HT1080 (cell line): Measurements from ENCODE around the gene ZBTB45. TPM values are rescaled to one million over a fixed set of nuclear protein-coding genes. Genes with fewer than 3 reads are reported as not detected.
"Not testable (repeated sequence)": the region's sequence is repeated elsewhere in the genome, so short reads cannot be mapped to it uniquely, and the experiment has no call there.

Experiments used
- DNase-seq: peaks from one replicate; pipeline ENCODE4 v3.0.0-alpha.2; 2015; ENCODE audit warnings: low read depth
- total RNA-seq: library from RNA; depleted of rRNA; stranded (reverse); fragments of >200 nt; shearing (Covaris generic); gene quantifications from 2 replicates; pipeline ENCODE4 v1.2.3, GENCODE V29; 2014

The ZBTB45 gene
- total RNA-seq, 1 experiment from 2014 or later, result 12.5 TPM

- DNase-seq, result not testable (repeated sequence)
Observed at GRCh38 chr19:58542641-58543372, 23.2 kb upstream of the ZBTB45 start.

DNA sequence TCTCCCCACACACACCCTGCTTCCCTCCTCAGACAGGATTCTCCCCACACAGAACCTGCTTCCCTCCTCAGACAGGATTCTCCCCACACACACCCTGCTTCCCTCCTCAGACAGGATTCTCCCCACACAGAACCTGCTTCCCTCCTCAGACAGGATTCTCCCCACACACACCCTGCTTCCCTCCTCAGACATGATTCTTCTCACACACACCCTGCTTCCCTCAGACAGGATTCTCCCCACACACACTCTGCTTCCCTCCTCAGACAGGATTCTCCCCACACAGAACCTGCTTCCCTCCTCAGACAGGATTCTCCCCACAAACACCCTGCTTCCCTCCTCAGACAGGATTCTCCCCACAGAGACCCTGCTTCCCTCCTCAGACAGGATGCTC is 19.6 kb upstream of the ZBTB45 start:
- DNase-seq, result not testable (repeated sequence)

DNA sequence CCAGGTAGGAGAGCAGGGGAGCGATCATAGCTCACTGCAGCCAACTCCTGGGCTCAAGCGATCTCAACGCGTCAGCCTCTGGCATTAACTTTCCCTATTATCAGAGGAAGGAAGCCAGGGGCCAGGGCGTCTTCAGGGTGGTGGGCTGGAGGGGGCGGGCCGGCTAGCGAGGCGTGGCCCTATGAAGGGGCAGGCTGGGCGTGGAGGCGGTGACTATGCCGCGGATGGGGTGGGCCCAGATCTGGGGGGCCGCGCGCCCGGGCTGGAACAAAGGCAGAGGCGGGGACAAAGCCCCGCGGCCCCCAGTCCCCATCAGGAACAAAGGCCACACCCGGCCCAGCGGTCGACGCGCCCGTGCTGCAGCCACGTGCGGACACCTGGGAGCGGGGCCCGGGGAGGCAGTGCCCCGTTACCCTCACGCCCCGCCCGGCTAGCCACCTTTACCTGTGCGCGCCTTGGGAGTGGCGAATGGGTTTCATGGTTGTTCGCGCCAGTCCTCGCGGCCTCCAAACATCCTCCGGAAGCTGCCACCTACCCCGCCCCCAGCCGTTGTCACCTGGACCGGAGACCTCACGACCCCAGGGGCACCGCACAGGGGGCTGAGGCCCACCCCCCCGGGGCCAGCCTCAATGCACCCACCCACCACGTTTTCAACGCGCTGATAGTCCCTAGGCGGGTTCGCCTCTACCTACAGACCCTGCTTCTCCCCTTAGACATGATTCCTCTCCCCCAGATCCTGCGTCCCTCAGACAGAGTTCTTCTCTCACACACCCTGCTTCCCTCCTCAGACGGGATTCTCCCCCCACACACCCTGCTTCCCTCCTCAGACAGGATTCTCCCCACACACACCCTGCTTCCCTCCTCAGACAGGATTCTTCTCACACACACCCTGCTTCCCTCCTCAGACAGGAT is 18.9 kb upstream of the ZBTB45 start:
- DNase-seq, result no peak

DNA sequence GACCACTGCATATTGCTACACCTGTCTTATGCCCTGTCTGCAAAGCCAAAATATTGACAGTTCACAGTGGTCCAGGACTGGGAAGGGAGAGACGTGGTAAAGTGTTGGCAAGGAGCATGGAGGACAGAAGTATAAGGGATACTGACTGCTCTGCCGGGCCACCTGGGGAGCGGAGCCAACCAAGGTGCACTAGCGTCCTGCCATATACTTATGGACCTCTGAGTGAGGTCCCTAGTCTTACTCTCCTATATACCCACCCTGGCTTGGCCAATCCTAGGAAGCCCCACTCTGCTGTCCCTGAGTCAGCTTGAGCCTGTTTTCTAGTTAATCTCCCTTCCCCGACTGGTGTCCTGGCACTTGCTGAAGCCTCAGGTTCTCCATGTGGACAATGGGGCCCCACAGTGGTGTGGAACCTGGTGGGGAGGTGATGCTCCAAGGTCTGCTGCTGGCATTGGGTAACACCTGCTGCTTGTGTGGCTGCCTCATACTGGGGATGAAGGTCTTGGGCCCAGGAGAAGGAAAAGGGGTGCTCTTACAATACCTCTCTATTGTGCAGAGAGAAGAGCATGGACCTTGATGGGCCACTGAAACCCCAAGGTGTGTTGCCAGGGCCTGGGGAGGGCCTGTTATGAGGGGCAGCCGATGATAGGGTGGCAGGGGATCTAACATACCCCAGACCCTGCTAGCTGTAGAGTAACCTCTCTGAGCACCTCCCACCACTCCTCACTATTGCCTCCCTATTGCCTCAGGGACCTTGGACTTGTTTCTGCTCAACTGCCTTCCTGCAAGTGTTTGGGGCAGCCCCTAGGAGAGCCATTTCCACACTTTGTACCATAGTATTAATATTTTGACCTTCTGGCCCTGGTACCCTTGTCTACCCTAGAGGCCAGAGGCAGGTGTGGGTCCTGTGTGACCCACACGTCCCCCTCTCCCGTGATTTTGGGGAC is 17.5 kb upstream of the ZBTB45 start:
- no peak for DNase-seq

- DNase-seq, result no peak
Observed at GRCh38 chr19:58535857-58536256, 16.2 kb upstream of the ZBTB45 start.

GRCh38 chr19:58531034-58531840 is 11.6 kb upstream of the ZBTB45 start:
- no peak for DNase-seq

GRCh38 chr19:58529405-58529804 is 9.8 kb upstream of the ZBTB45 start:
- DNase-seq, result no peak

GRCh38 chr19:58522709-58523108 is 3.1 kb upstream of the ZBTB45 start:
- no peak for DNase-seq

GRCh38 chr19:58521651-58522050 is 2.0 kb upstream of the ZBTB45 start:
- no peak for DNase-seq

- DNase-seq, result no peak
Observed at GRCh38 chr19:58520257-58520599, 618 bp upstream of the ZBTB45 start.

GRCh38 chr19:58519087-58519354 is 589 bp downstream of the ZBTB45 start:
- DNase-seq, result peak; percentile 64

GRCh38 chr19:58518256-58519086 is 1.1 kb downstream of the ZBTB45 start:
- no peak for DNase-seq

DNA sequence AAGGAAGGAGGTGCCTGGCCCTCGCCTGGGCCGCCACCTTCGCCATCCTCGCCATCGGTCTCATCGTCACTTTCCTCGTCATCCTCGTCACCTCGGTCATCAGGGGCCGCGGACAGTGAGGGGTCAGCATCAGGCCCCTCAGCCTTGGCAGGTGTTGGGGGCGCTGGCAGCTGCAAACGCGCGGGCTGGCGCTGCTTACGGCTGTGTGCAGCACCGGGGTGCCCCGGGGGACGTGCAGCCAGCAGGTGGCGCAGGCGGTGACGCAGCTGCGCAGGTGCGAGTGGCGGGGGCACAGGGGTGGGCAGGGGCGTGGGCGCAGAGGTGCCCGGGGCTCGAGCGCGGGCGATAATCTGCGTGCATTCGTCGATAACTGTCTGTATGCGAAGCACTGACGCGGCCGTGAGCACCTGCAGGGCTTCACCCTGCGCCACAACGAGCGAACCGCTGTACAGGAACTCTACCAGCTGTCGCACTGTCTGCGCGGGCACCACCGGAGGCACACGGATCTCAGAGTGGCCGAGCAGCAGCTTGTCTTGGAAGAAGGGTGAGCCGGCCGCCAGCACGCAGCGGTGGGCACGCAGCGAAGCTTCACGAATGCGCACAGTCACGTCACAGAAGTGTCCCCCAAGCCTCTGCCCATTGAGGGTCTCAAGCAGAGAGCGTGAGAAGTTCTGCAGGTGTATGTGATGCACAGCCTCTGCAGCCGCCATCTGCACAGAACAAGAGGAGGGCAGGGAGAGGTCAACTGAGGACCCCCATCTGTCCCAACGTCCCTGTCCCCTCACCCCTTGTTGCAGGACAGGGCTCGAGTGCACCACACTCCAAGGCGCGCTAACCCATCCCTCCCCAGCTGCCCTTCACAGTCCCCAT is 2.4 kb downstream of the ZBTB45 start:
- DNase-seq, result no peak

- DNase-seq, result no peak
Observed at GRCh38 chr19:58516246-58516836, 3.3 kb downstream of the ZBTB45 start.

DNA sequence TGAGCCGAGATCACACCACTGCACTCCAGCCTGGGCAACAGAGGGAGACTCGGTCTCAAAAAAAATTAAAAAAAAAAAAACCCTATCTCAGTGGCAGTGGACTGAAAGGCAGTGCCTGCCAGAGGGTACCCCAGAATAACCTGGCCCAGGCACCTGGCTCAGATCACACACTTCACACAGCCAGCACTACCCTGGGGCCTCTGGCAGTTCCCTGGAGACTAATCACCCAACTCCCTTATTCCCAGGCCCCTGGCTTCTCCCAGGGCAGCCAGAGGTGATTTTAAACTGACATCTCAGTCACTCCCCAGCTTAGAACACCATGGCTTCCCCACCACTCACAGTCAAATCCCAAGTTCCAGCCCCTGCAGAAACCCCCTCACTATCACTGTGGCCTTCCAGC is 4.4 kb downstream of the ZBTB45 start:
- no peak for DNase-seq

DNA sequence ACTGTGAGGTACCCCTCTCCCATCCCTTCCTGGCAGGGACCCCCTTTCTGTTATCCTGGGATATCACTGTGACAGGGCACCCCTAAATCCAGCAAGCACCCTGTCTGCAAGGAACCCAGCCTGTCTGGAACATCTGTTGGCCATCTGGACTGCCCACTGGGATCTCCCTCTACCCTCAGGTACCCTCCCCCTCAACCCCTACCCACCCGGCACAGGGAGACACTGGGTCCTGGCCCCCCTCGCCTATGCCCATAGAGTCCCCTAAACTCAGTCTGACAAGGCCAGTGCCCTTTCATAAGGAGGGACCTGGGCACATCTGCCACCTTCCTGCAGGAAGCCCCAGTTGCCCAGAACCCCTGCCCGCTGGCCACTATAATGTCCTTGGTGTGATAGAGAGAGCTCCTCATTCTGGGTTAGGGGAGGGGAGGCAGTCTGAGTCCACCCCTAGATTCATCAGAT is 5.0 kb downstream of the ZBTB45 start:
- DNase-seq, result no peak

DNA sequence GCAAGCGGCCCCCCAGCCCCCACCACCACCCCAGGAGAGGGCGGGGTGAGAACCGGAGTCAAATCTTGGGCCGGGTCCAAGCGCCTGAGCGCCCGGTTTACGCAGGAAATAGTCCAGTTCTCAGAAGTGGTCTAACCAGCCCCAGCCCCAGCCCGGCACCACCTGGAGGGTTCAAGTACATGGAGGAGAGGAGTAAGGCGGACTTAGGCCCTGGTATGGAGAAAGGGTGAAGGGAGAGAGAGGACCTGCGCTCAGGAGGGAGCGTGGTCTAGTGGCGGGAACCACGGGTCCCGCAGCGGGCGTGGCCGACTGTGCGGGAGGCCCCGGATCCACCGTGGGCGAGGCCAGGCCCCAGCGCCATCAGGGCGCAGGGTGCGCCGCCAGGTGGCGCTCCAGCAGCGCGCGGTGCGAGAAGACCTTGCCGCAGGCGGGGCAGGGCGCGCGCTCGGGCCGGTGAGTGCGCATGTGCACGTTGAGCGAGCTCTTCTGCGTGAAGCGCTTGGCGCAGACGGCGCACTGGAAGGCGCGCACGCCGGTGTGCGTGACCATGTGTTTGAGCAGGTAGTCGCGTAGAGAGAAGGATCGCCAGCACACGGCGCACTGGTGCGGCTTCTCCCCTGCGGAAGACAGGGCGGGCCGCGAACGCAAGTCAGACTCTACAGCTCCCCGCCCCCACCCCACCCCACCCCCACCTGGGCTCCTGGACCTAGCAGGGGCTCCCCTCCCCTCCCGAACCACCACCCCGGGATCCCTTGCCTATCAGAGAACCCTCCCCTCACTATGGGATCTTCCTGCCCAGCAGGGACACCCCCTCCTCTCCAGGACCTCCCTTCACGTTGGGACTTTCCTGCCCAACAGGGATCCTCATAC is 5.7 kb downstream of the ZBTB45 start:
- peak; percentile 57 for DNase-seq
